ENCODE results near the gene ABCB7.

GRCh38 chrX:75118296-75118695, 37.8 kb downstream of the ABCB7 start:
- TF ChIP-seq CTCF (IDR thresholded peaks at IDR 0.05) (no peak), POLR2A (IDR thresholded peaks at IDR 0.05) (no peak)
